Astrocyte (in vitro differentiated cells and primary cell): ENCODE results near the gene KRTAP1-3. TPM values are rescaled to one million over a fixed set of nuclear protein-coding genes. Genes with fewer than 3 reads are reported as not detected.

Experiments
- DNase-seq: peaks from one replicate; pipeline ENCODE4 v3.0.0-alpha.2; 2010; ENCODE audit warnings: low read depth
- FAIRE-seq: peaks from 2 replicates; lab custom pipeline; 2011; peaks lifted over from hg19 to GRCh38; lab: Jason Lieb, UNC
- H2AFZ ChIP-seq: 2 replicates; pipeline ENCODE4 v1.6.0; 2012; ENCODE audit warnings: low read depth, low read length, inconsistent platforms
- H3K27ac ChIP-seq: 2 replicates; pipeline ENCODE4 v1.5.1; 2011; ENCODE audit warnings: low read depth, low read length, inconsistent platforms
- H3K27me3 ChIP-seq: 2 replicates; pipeline ENCODE4 v1.6.0; 2011; ENCODE audit warnings: low read length, inconsistent platforms; ENCODE audit not compliant: insufficient read depth
- H3K36me3 ChIP-seq: 2 replicates; pipeline ENCODE4 v1.5.1; 2011; ENCODE audit warnings: low read length, inconsistent platforms; ENCODE audit not compliant: insufficient read depth
- H3K4me1 ChIP-seq: 2 replicates; pipeline ENCODE4 v1.5.1; 2011; ENCODE audit warnings: low read length, inconsistent platforms; ENCODE audit not compliant: insufficient read depth
- H3K4me2 ChIP-seq: 2 replicates; pipeline ENCODE4 v1.6.0; 2012; ENCODE audit warnings: low read length, inconsistent platforms
- H3K4me3 ChIP-seq: 2 replicates; pipeline ENCODE4 v1.5.1; 2011; ENCODE audit warnings: low read depth, mild to moderate bottlenecking, low read length, inconsistent platforms; ENCODE audit not compliant: insufficient read depth
- H3K79me2 ChIP-seq: 2 replicates; pipeline ENCODE4 v1.6.0; 2012; ENCODE audit warnings: mild to moderate bottlenecking, low read length, inconsistent platforms; ENCODE audit not compliant: insufficient read depth
- H3K9ac ChIP-seq: 2 replicates; pipeline ENCODE4 v1.6.0; 2012; ENCODE audit warnings: mild to moderate bottlenecking, low read length, inconsistent platforms
- H3K9me3 ChIP-seq: 2 replicates; pipeline ENCODE4 v1.5.1; 2012; ENCODE audit warnings: low read depth, mild to moderate bottlenecking, low read length, inconsistent platforms; ENCODE audit not compliant: insufficient read depth
- H4K20me1 ChIP-seq: 2 replicates; pipeline ENCODE4 v1.6.0; 2012; ENCODE audit warnings: low read length, inconsistent platforms; ENCODE audit not compliant: insufficient read depth
- H3K27ac Mint-ChIP-seq: one replicate; pipeline ENCODE4 v1.8.0; 2021; ENCODE audit warnings: mild to moderate bottlenecking, mixed read lengths; ENCODE audit not compliant: unreplicated experiment
- H3K27me3 Mint-ChIP-seq: one replicate; pipeline ENCODE4 v1.8.0; 2021; ENCODE audit warnings: low read depth, mixed read lengths; ENCODE audit not compliant: unreplicated experiment
- H3K36me3 Mint-ChIP-seq: one replicate; pipeline ENCODE4 v1.8.0; 2021; ENCODE audit warnings: low read depth, mixed read lengths; ENCODE audit not compliant: unreplicated experiment
- H3K4me1 Mint-ChIP-seq: one replicate; pipeline ENCODE4 v1.8.0; 2021; ENCODE audit warnings: low read depth, mixed read lengths; ENCODE audit not compliant: unreplicated experiment
- H3K4me3 Mint-ChIP-seq: one replicate; pipeline ENCODE4 v1.8.0; 2021; ENCODE audit warnings: mild to moderate bottlenecking, moderate library complexity, mixed read lengths; ENCODE audit not compliant: unreplicated experiment
- H3K9me3 Mint-ChIP-seq: one replicate; pipeline ENCODE4 v1.8.0; 2021; ENCODE audit warnings: mild to moderate bottlenecking, mixed read lengths; ENCODE audit not compliant: unreplicated experiment
- EZH2 ChIP-seq: IDR thresholded peaks from 2 replicates; pipeline ENCODE4 v1.6.1; 2012; ENCODE audit warnings: mild to moderate bottlenecking, low read length, inconsistent platforms; ENCODE audit not compliant: insufficient read depth
- total RNA-seq: library from RNA; stranded (reverse); gene quantifications from 2 replicates; pipeline ENCODE4 v1.2.1, GENCODE V29; 2021
- TF ChIP-seq, protein P1 (sequence below): IDR thresholded peaks from 2 replicates; pipeline ENCODE4 v1.5.1; 2011; ENCODE audit warnings: low read depth, mild to moderate bottlenecking, inconsistent platforms, low read length, moderate library complexity; ENCODE audit not compliant: insufficient read depth

KRTAP1-3 gene
- total RNA-seq, 1 donor from 2014 or later = not detected

DNA sequence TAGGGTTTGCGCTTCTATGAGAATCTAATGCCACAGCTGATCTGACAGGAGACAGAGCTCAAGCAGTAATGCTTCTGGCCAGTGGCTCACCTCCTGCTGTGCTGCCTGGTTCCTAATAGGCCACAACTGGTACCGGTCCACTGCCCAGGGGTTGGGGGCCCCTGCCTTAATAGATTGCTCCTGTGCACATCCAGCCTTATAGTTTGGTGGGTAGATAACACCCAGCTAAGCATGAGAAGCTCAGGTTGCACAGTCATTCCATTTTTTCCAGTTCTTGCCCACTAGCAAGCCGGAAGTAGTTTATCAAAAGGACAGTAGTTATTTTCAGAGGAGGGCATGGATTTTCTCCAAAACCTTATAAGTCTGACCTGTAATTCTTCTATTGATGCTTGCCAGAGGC is 15.3 kb downstream of the KRTAP1-3 start:
- TF ChIP-seq, protein P1, sequence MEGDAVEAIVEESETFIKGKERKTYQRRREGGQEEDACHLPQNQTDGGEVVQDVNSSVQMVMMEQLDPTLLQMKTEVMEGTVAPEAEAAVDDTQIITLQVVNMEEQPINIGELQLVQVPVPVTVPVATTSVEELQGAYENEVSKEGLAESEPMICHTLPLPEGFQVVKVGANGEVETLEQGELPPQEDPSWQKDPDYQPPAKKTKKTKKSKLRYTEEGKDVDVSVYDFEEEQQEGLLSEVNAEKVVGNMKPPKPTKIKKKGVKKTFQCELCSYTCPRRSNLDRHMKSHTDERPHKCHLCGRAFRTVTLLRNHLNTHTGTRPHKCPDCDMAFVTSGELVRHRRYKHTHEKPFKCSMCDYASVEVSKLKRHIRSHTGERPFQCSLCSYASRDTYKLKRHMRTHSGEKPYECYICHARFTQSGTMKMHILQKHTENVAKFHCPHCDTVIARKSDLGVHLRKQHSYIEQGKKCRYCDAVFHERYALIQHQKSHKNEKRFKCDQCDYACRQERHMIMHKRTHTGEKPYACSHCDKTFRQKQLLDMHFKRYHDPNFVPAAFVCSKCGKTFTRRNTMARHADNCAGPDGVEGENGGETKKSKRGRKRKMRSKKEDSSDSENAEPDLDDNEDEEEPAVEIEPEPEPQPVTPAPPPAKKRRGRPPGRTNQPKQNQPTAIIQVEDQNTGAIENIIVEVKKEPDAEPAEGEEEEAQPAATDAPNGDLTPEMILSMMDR = no peak
- no peak for TF ChIP-seq EZH2
- no peak overlapping the region for H3K4me2 ChIP-seq
- H4K20me1 ChIP-seq = no peaks in the 10 kb centered on the region
- Mint-ChIP-seq H3K9me3 (no peaks in the 10 kb centered on the region), H3K27ac (no peak overlapping the region), H3K36me3 (no peaks in the 10 kb centered on the region), H3K4me3 (no peak overlapping the region), H3K27me3 (no peaks in the 10 kb centered on the region), H3K4me1 (no peaks in the 10 kb centered on the region)
- no peak overlapping the region for H3K9ac ChIP-seq
- H2AFZ ChIP-seq = no peak overlapping the region
- H3K9me3 ChIP-seq = no peaks in the 10 kb centered on the region
- H3K36me3 ChIP-seq = no peaks in the 10 kb centered on the region
- H3K4me1 ChIP-seq = no peaks in the 10 kb centered on the region
- no peaks in the 10 kb centered on the region for H3K27me3 ChIP-seq
- FAIRE-seq = no peak
- DNase-seq = no peak
- H3K79me2 ChIP-seq = no peaks in the 10 kb centered on the region
- no peak overlapping the region for H3K4me3 ChIP-seq
- no peak overlapping the region for H3K27ac ChIP-seq

- FAIRE-seq (no peak), DNase-seq (no peak)
- Histone ChIP-seq H3K4me1 (no peaks in the 10 kb centered on the region), H3K27me3 (no peaks in the 10 kb centered on the region), H3K79me2 (no peaks in the 10 kb centered on the region), H3K9ac (no peak overlapping the region), H2AFZ (no peak overlapping the region), H4K20me1 (no peaks in the 10 kb centered on the region), H3K27ac (no peak overlapping the region), H3K9me3 (no peaks in the 10 kb centered on the region), H3K4me2 (no peak overlapping the region), H3K36me3 (no peaks in the 10 kb centered on the region), H3K4me3 (no peak overlapping the region)
- no peak overlapping the region for H3K4me3 Mint-ChIP-seq
- no peaks in the 10 kb centered on the region for H3K9me3 Mint-ChIP-seq
- TF ChIP-seq, protein P1 = no peak
- no peak for TF ChIP-seq EZH2
- no peak overlapping the region for H3K27ac Mint-ChIP-seq
- H3K4me1 Mint-ChIP-seq = no peaks in the 10 kb centered on the region
- no peaks in the 10 kb centered on the region for H3K36me3 Mint-ChIP-seq
- no peaks in the 10 kb centered on the region for H3K27me3 Mint-ChIP-seq
Observed at GRCh38 chr17:41018541-41018940, 16.1 kb downstream of the KRTAP1-3 start.

GRCh38 chr17:41016578-41017215 is 18.0 kb downstream of the KRTAP1-3 start:
- no peaks in the 10 kb centered on the region for H3K4me1 Mint-ChIP-seq
- no peaks in the 10 kb centered on the region for H3K36me3 Mint-ChIP-seq
- Histone ChIP-seq H3K9me3 (no peaks in the 10 kb centered on the region), H3K4me3 (no peak overlapping the region), H3K9ac (no peak overlapping the region), H3K36me3 (no peaks in the 10 kb centered on the region), H3K4me2 (no peak overlapping the region), H3K79me2 (no peaks in the 10 kb centered on the region), H2AFZ (no peak overlapping the region), H3K4me1 (no peaks in the 10 kb centered on the region), H3K27ac (no peak overlapping the region), H3K27me3 (no peaks in the 10 kb centered on the region), H4K20me1 (no peaks in the 10 kb centered on the region)
- FAIRE-seq = no peak
- no peaks in the 10 kb centered on the region for H3K27me3 Mint-ChIP-seq
- no peak overlapping the region for H3K27ac Mint-ChIP-seq
- H3K4me3 Mint-ChIP-seq = no peak overlapping the region
- no peak for DNase-seq
- H3K9me3 Mint-ChIP-seq = no peaks in the 10 kb centered on the region
- TF ChIP-seq, protein P1 = no peak
- no peak for TF ChIP-seq EZH2
